Fibroblast of mammary gland (primary cell): ENCODE data around the gene MAOA.
A peak's percentile ranks its signal among the peaks of the same experiment; 100 is the strongest.

Experiments used
- DNase-seq: peaks from one replicate; pipeline ENCODE4 v3.0.0-alpha.2; 2010; ENCODE audit warnings: low read depth
- H3K4me3 ChIP-seq: 2 replicates; pipeline ENCODE4 v1.5.1; 2011; ENCODE audit warnings: low read depth, mild to moderate bottlenecking, low read length, moderate library complexity; ENCODE audit not compliant: control insufficient read depth
- CTCF ChIP-seq: conservative IDR thresholded peaks from 2 replicates; pipeline ENCODE4 v1.5.1; 2011; ENCODE audit warnings: low read depth, low read length, inconsistent platforms; ENCODE audit not compliant: control insufficient read depth, insufficient read depth

Gene MAOA

GRCh38 chrX:43693602-43694406 is 37.7 kb downstream of the MAOA start:
- TF ChIP-seq CTCF = no peak
- no peak overlapping the region for H3K4me3 ChIP-seq
- peak; percentile 6 for DNase-seq

GRCh38 chrX:43699475-43699874 is 43.4 kb downstream of the MAOA start:
- no peak for DNase-seq
- TF ChIP-seq CTCF = no peak
- no peak overlapping the region for H3K4me3 ChIP-seq

- DNase-seq = peak; percentile 16
- no peak for TF ChIP-seq CTCF
- no peak overlapping the region for H3K4me3 ChIP-seq
Measured at GRCh38 chrX:43702079-43702524, 46.0 kb downstream of the MAOA start.

DNA sequence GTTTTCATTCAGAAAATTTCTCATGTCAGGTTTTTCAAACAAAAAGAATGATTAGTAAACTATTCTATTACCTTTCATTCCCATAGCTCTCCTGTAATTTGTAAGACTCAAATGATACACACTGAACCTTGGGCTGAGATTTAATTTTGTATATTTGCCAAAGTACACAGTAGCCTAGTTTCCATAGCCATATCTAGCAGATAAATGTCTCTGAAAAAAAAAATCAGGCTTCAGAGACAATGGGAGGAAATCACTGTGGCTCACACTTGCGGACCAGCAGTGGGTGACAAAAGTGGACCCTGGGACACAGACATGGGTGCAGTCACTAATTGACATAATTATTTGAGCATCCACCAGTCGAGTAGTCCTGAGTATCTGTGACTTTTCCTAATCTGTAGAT is 46.6 kb downstream of the MAOA start:
- no peak for TF ChIP-seq CTCF
- no peak for DNase-seq
- H3K4me3 ChIP-seq = no peak overlapping the region

DNA sequence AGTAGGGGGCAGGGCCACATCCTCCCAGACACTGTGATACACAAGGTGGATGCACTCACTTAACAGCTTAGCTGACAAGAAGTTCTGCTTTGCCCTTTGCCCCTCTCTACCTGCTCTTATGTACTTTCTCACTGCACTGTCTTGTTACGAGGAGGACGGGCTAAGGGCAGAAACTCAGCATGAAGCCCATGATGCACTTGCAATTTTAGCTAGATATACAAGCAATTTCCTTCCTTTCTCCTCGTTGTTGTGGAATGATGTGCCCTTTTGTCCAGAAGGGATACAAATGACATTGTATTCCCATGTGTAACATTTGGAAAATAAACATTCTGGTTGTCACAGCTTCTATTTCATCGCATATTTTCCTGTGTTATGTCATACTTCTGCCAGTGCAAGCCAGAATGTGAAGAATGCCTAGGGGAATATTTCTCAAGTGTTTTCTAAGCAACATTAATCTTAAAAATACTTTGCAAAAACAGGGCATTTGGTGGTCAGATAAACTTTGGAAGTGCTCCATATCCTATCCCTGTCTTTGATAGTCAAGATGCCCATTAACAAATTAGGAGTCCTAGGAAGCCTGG is 47.2 kb downstream of the MAOA start:
- no peak for TF ChIP-seq CTCF
- DNase-seq = peak; percentile 45
- no peak overlapping the region for H3K4me3 ChIP-seq

DNA sequence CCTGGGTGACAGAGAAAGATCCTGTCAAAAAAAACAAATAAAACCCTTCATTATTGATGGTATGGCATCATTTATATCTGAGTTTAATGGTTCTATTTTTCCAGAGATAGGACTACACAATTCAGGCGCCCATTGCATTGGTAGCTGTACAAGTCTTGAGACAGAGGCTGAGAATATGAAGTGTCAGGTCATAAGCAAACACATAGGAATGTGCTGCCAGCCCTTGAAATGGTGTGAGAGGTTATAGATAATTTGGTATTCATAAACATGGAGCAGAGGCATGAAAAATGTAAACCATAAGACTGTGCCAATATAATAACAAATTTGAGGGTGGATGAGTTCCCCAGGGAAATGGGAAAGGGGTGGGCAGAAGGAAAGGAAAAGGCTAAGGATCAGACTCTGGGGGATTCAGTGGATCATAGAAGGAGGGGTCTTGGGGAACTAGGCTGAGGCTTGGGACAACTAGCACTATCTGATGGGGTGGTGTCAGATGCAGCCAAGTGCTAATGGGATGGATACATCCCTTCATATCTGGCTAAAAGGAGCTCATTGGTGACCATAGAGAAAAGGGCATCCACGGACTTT is 50.8 kb downstream of the MAOA start:
- DNase-seq = peak; percentile 22
- TF ChIP-seq CTCF = no peak
- no peak overlapping the region for H3K4me3 ChIP-seq
